ENCODE data around the gene QARS1.

- TF ChIP-seq CTCF (optimal IDR thresholded peaks at IDR 0.05 in 1 of 3, IDR thresholded peaks at IDR 0.05 in 1 of 3, conservative IDR thresholded peaks at IDR 0.05 in 1 of 3; ENCODE audit: extremely low read depth in 1 of 3, insufficient read depth in 2 of 3, low read length in 3 of 3) (no peak), EZH2 (IDR thresholded peaks at IDR 0.05; ENCODE audit: low read length) (no peak)
Observed at GRCh38 chr3:49079270-49079669, 25.3 kb downstream of the QARS1 start.
